ES-I3 (cell line): ENCODE data around the gene CAMK1D.

Source experiments
- H3K36me3 ChIP-seq: 2 replicates; pipeline ENCODE4 v1.6.1; 2013; ENCODE audit warnings: mild to moderate bottlenecking, low read length, control low read depth, moderate library complexity; ENCODE audit not compliant: insufficient read depth
- H3K4me1 ChIP-seq: 2 replicates; pipeline ENCODE4 v1.6.1; 2013; ENCODE audit warnings: mild to moderate bottlenecking, control low read depth, low read length; ENCODE audit not compliant: insufficient read depth
- H3K9ac ChIP-seq: 2 replicates; pipeline ENCODE4 v1.6.1; 2013; ENCODE audit warnings: low read depth, mild to moderate bottlenecking, low read length, moderate library complexity
- H3K9me3 ChIP-seq: 2 replicates; pipeline ENCODE4 v1.6.1; 2013; ENCODE audit warnings: mild to moderate bottlenecking, low read length, moderate library complexity; ENCODE audit not compliant: control insufficient read depth, insufficient read depth

Gene CAMK1D

GRCh38 chr10:12785415-12785831 is 436.1 kb downstream of the CAMK1D start:
- H3K9ac ChIP-seq: no peak overlapping the region
- no peaks in the 10 kb centered on the region; the same call in 1 of the 2 replicates for H3K4me1 ChIP-seq
- H3K9me3 ChIP-seq: no peaks in the 10 kb centered on the region
- no peaks in the 10 kb centered on the region for H3K36me3 ChIP-seq

DNA sequence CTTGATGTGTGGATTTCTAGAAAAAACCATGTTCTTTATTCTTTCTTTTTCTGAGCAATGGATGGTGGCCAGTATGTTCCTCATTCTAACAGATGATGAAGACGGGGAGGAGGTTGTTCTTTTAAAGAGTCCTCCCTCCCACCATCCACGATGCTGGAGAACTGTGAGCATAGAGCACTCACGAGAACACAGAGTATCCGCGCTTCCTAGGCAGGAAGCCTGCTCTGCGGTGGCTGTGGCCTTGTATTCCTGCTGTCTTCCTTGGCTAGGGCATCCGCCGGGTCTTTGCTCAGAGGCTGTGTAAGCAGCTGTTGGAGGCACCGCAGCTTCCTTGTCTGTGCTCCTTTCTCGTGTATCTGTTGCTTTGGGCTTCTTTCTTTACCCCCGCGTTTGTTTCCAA is 437.9 kb downstream of the CAMK1D start:
- Histone ChIP-seq H3K4me1 (no peaks in the 10 kb centered on the region; the same call in 1 of the 2 replicates), H3K9me3 (no peaks in the 10 kb centered on the region), H3K9ac (no peak overlapping the region), H3K36me3 (no peaks in the 10 kb centered on the region)

- no peak overlapping the region for H3K9ac ChIP-seq
- H3K9me3 ChIP-seq: no peaks in the 10 kb centered on the region
- H3K36me3 ChIP-seq: no peaks in the 10 kb centered on the region
- no peaks in the 10 kb centered on the region; the same call in 1 of the 2 replicates for H3K4me1 ChIP-seq
These were observed 438.9 kb downstream of the CAMK1D start for GRCh38 chr10:12788277-12788676.

DNA sequence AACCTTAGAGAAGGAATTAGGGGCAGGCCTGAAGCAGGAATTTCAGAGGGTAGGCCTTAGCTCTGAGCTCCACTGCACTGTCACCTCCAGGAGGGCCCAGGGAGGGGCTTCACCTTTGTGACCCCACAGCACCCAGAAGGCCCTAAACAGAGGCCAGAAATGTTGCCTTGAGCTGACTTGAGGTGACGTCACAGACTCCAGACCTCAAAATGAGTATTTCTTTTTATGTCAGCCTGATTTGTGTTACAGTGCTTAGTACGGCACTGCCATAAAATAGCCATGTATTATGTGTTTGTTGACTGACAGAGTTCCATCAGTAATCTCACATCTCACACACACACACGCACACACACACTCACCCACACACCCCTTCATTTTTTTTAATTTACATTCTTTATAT is 440.9 kb downstream of the CAMK1D start:
- no peaks in the 10 kb centered on the region for H3K36me3 ChIP-seq
- H3K4me1 ChIP-seq: no peaks in the 10 kb centered on the region; the same call in 1 of the 2 replicates
- no peaks in the 10 kb centered on the region for H3K9me3 ChIP-seq
- H3K9ac ChIP-seq: no peak overlapping the region

DNA sequence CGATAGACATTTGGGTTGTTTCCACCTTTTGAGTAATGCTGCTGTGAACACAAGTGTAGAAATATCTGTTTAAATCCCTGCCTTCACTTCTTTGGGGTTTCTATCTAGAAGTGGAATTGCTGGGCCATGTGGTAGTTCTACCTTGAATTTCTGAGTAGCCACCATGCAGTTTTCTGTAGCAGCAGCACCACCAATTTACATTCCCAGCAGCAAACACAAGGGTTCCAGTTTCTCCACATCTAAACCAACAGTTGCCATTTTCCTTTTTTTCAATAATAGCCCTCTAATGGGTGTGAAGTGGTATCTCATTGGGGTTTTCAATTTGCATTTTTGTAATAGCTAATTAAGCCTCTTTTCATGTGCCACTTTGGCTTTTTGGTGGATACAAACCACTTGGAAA is 442.4 kb downstream of the CAMK1D start:
- H3K36me3 ChIP-seq: no peaks in the 10 kb centered on the region
- no peaks in the 10 kb centered on the region; the same call in 1 of the 2 replicates for H3K4me1 ChIP-seq
- no peaks in the 10 kb centered on the region for H3K9me3 ChIP-seq
- H3K9ac ChIP-seq: no peak overlapping the region

DNA sequence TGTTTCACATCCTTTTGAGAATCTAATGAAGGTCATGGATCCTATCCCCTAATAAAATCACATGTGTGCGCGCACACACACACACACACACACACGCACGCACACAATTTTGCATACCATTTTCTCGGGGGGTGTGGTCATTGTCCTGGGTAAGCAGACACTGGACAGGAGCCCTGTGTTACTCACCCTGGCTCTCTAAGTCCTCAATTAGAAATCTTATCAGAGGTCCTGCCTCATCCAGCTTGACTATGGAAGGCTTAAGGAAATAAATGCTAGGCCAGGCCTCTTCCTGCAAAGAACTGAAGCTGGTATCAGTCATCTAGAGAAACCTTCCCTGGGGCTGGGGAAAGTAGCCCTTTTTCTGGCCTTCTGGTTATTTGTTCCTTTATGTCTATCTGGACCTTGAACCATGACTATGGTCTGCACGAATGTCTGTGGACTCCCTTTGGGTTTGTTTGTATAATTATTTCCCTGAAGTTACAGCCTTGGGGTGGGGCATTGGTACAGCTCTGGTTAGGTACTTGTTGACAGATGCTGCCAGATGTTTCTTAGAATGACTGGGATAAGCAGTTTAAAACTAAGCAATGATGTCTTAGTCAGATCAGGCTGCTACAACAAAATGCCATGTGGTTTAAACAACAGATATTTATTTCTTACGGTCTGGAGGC is 443.7 kb downstream of the CAMK1D start:
- Histone ChIP-seq H3K9ac (no peak overlapping the region), H3K9me3 (no peaks in the 10 kb centered on the region), H3K4me1 (no peaks in the 10 kb centered on the region; the same call in 1 of the 2 replicates), H3K36me3 (no peaks in the 10 kb centered on the region)

- Histone ChIP-seq H3K9me3 (no peaks in the 10 kb centered on the region), H3K36me3 (no peaks in the 10 kb centered on the region), H3K9ac (no peak overlapping the region), H3K4me1 (peaks cover 14% of the 10 kb centered on the region; the same call in 1 of the 2 replicates)
These were observed 446.2 kb downstream of the CAMK1D start for GRCh38 chr10:12795315-12796110.

- Histone ChIP-seq H3K9me3 (no peaks in the 10 kb centered on the region), H3K9ac (no peak overlapping the region), H3K4me1 (peaks cover 14% of the 10 kb centered on the region; the same call in 1 of the 2 replicates), H3K36me3 (no peaks in the 10 kb centered on the region)
These were observed 447.2 kb downstream of the CAMK1D start for GRCh38 chr10:12796401-12797160.

DNA sequence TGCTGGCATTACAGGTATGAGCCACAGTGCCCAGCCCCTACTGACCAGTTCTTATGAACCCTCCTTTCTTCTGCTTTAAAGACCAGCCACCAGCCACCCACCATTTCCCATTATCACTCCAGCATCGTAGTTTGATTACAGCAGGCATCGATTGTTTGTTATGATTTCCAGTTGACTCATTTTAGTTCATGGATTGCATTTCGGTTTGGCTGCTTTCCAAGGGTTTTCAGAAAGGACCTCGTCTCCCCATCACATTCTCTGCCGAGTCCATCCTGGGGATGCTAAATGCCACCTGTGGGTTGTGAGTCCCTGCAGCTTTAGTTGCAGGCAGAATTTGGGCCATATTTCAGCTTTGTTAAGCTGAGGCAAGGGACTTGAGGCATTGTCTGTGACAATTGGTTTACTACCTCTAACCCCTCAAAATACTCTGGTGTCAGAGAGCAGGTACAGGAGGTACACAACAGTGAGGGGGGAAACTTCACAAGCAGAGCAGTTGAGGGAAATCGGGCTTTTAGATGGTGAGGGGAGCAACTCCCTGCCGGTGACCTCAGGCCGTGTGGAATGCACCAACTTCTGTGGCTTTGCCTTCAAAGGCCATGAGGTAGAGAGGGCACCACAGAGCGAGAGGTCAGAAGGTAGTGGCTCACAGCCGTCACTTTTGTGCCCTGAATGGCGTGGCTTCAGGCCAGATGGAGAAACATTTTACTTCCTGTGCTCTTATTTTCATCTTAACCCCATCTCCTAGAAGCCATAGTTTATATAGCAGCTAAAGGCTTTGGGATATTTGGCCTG is 448.3 kb downstream of the CAMK1D start:
- H3K9ac ChIP-seq: no peak overlapping the region
- peaks cover 14% of the 10 kb centered on the region; the same call in 1 of the 2 replicates for H3K4me1 ChIP-seq
- no peaks in the 10 kb centered on the region for H3K36me3 ChIP-seq
- H3K9me3 ChIP-seq: no peaks in the 10 kb centered on the region

- Histone ChIP-seq H3K9me3 (no peaks in the 10 kb centered on the region), H3K9ac (no peak overlapping the region), H3K4me1 (peaks cover 14% of the 10 kb centered on the region; the same call in 1 of the 2 replicates), H3K36me3 (no peaks in the 10 kb centered on the region)
These were observed 449.8 kb downstream of the CAMK1D start for GRCh38 chr10:12799144-12799543.

GRCh38 chr10:12799714-12800113 is 450.4 kb downstream of the CAMK1D start:
- H3K4me1 ChIP-seq: peaks cover 14% of the 10 kb centered on the region; the same call in 1 of the 2 replicates

GRCh38 chr10:12800302-12800701 is 451.0 kb downstream of the CAMK1D start:
- Histone ChIP-seq H3K9me3 (no peaks in the 10 kb centered on the region), H3K9ac (no peak overlapping the region), H3K4me1 (peaks cover 14% of the 10 kb centered on the region; the same call in 1 of the 2 replicates), H3K36me3 (no peaks in the 10 kb centered on the region)

More at GRCh38 chr10:12799714-12800113, 450.4 kb downstream of the CAMK1D start:
- Histone ChIP-seq H3K36me3 (no peaks in the 10 kb centered on the region), H3K9ac (no peak overlapping the region), H3K9me3 (no peaks in the 10 kb centered on the region)

GRCh38 chr10:12801214-12802087 is 452.1 kb downstream of the CAMK1D start:
- no peak overlapping the region for H3K9ac ChIP-seq
- no peaks in the 10 kb centered on the region for H3K9me3 ChIP-seq
- peaks cover 14% of the 10 kb centered on the region; the same call in 1 of the 2 replicates for H3K4me1 ChIP-seq
- H3K36me3 ChIP-seq: no peaks in the 10 kb centered on the region
